ENCODE data around the gene KCNMB3.
"Not testable (repeated sequence)": the region's sequence is repeated elsewhere in the genome, so short reads cannot be mapped to it uniquely, and the experiment has no call there.

GRCh38 chr3:179274434-179274833 is 23.5 kb upstream of the KCNMB3 start:
- TF ChIP-seq CTCF (IDR thresholded peaks at IDR 0.05; ENCODE audit: borderline replicate concordance, extremely low read depth, low read length, poor library complexity, severe bottlenecking); EZH2 (IDR thresholded peaks at IDR 0.05; ENCODE audit: borderline replicate concordance, low read depth, low read length, severe bottlenecking): not testable (repeated sequence)

Data from DND-41 (cell line).